IMR-90 (cell line): Measurements from ENCODE around the gene ZNF620.

Source experiments
- CTCF ChIP-seq: conservative IDR thresholded peaks from 2 replicates; pipeline ENCODE4 v1.5.1; 2012; ENCODE audit warnings: mild to moderate bottlenecking, low read depth, low read length, improper control_type of control experiment
- MAFK ChIP-seq: IDR thresholded peaks from 2 replicates; pipeline ENCODE4 v1.6.1; 2012; ENCODE audit warnings: low read depth, low read length, improper control_type of control experiment
- NFE2L2 ChIP-seq: fragments of 150-350 bp; IDR thresholded peaks from 2 replicates; pipeline ENCODE4 v1.6.1; 2016; ENCODE audit warnings: low read depth, mild to moderate bottlenecking, low read length
- POLR2A ChIP-seq: IDR thresholded peaks from 2 replicates; pipeline ENCODE4 v1.6.1; 2012; ENCODE audit warnings: mild to moderate bottlenecking, low read depth, low read length
- RAD21 ChIP-seq: IDR thresholded peaks from 2 replicates; pipeline ENCODE4 v1.6.1; 2012; ENCODE audit warnings: low read length, improper control_type of control experiment
- RCOR1 ChIP-seq: IDR thresholded peaks from 2 replicates; pipeline ENCODE4 v1.6.1; 2012; ENCODE audit warnings: mild to moderate bottlenecking, low read length, improper control_type of control experiment; ENCODE audit not compliant: insufficient replicate concordance
- RFX5 ChIP-seq: IDR thresholded peaks from 2 replicates; pipeline ENCODE4 v1.8.0; 2012; ENCODE audit warnings: low read depth, mild to moderate bottlenecking, low read length, moderate library complexity
- SMC3 ChIP-seq: fragments of 150-350 bp; IDR thresholded peaks from 2 replicates; pipeline ENCODE4 v1.6.1; 2016; ENCODE audit warnings: low read depth, mild to moderate bottlenecking, antibody characterized with exemption, low read length, moderate library complexity
- USF2 ChIP-seq: fragments of 150-350 bp; IDR thresholded peaks from 2 replicates; pipeline ENCODE4 v1.6.1; 2017; ENCODE audit warnings: mild to moderate bottlenecking, antibody characterized with exemption, low read length, low read depth

- TF ChIP-seq POLR2A = no peak
- TF ChIP-seq CTCF = no peak
- no peak for TF ChIP-seq RFX5
- no peak for TF ChIP-seq RCOR1
- no peak for TF ChIP-seq MAFK
- no peak for TF ChIP-seq NFE2L2
- TF ChIP-seq RAD21 = no peak
- no peak for TF ChIP-seq USF2
- no peak for TF ChIP-seq SMC3
These were observed 37.8 kb upstream of the ZNF620 start for GRCh38 chr3:40468018-40468417.
